ENCODE results near the gene CCBE1.
A peak's percentile ranks its signal among the peaks of the same experiment; 100 is the strongest.

CCBE1 gene

GRCh38 chr18:59623456-59624368 lies 73.5 kb downstream of the CCBE1 start:
- Histone ChIP-seq H3K36me3 (ENCODE audit: insufficient read depth, low read length) (no peaks in the 10 kb centered on the region), H3K27me3 (ENCODE audit: insufficient read depth, low read length) (no peaks in the 10 kb centered on the region), H3K4me3 (ENCODE audit: low read depth, low read length) (peak overlapping the region; percentile 48), H2AFZ (ENCODE audit: low read length, unreplicated experiment) (no peak overlapping the region), H3K27ac (ENCODE audit: low read depth, low read length) (peak overlapping the region; percentile 60), H3K79me2 (ENCODE audit: control insufficient read depth, insufficient read depth, low read length, unreplicated experiment) (peaks cover 84% of the 10 kb centered on the region), H3K4me1 (ENCODE audit: control insufficient read depth, insufficient read depth, low read length, unreplicated experiment) (peaks cover 42% of the 10 kb centered on the region)

- Histone ChIP-seq H2AFZ (ENCODE audit: low read length, unreplicated experiment) (no peak overlapping the region), H3K4me1 (ENCODE audit: control insufficient read depth, insufficient read depth, low read length, unreplicated experiment) (peaks cover 51% of the 10 kb centered on the region), H3K36me3 (ENCODE audit: insufficient read depth, low read length) (no peaks in the 10 kb centered on the region), H3K79me2 (ENCODE audit: control insufficient read depth, insufficient read depth, low read length, unreplicated experiment) (peaks cover 85% of the 10 kb centered on the region), H3K4me3 (ENCODE audit: low read depth, low read length) (no peak overlapping the region), H3K27me3 (ENCODE audit: insufficient read depth, low read length) (no peaks in the 10 kb centered on the region), H3K27ac (ENCODE audit: low read depth, low read length) (no peak overlapping the region)
Measured at GRCh38 chr18:59621027-59621426, 76.2 kb downstream of the CCBE1 start.

- Histone ChIP-seq H3K79me2 (ENCODE audit: control insufficient read depth, insufficient read depth, low read length, unreplicated experiment) (peaks cover 86% of the 10 kb centered on the region), H3K36me3 (ENCODE audit: insufficient read depth, low read length) (no peaks in the 10 kb centered on the region), H3K4me3 (ENCODE audit: low read depth, low read length) (no peak overlapping the region), H3K27me3 (ENCODE audit: insufficient read depth, low read length) (no peaks in the 10 kb centered on the region), H2AFZ (ENCODE audit: low read length, unreplicated experiment) (no peak overlapping the region), H3K27ac (ENCODE audit: low read depth, low read length) (no peak overlapping the region), H3K4me1 (ENCODE audit: control insufficient read depth, insufficient read depth, low read length, unreplicated experiment) (peaks cover 51% of the 10 kb centered on the region)
Measured at GRCh38 chr18:59620381-59620780, 76.8 kb downstream of the CCBE1 start.

GRCh38 chr18:59619816-59620215 lies 77.4 kb downstream of the CCBE1 start:
- no peak overlapping the region for H3K27ac ChIP-seq (ENCODE audit: low read depth, low read length)
- H3K27me3 ChIP-seq (ENCODE audit: insufficient read depth, low read length) = no peaks in the 10 kb centered on the region
- H3K36me3 ChIP-seq (ENCODE audit: insufficient read depth, low read length) = no peaks in the 10 kb centered on the region
- peaks cover 87% of the 10 kb centered on the region for H3K79me2 ChIP-seq (ENCODE audit: control insufficient read depth, insufficient read depth, low read length, unreplicated experiment)
- peaks cover 49% of the 10 kb centered on the region for H3K4me1 ChIP-seq (ENCODE audit: control insufficient read depth, insufficient read depth, low read length, unreplicated experiment)
- H2AFZ ChIP-seq (ENCODE audit: low read length, unreplicated experiment) = no peak overlapping the region
- H3K4me3 ChIP-seq (ENCODE audit: low read depth, low read length) = no peak overlapping the region

- Histone ChIP-seq H2AFZ (ENCODE audit: low read length, unreplicated experiment) (no peak overlapping the region), H3K36me3 (ENCODE audit: insufficient read depth, low read length) (no peaks in the 10 kb centered on the region), H3K27me3 (ENCODE audit: insufficient read depth, low read length) (no peaks in the 10 kb centered on the region), H3K79me2 (ENCODE audit: control insufficient read depth, insufficient read depth, low read length, unreplicated experiment) (peaks cover 86% of the 10 kb centered on the region), H3K4me1 (ENCODE audit: control insufficient read depth, insufficient read depth, low read length, unreplicated experiment) (peaks cover 27% of the 10 kb centered on the region), H3K4me3 (ENCODE audit: low read depth, low read length) (no peak overlapping the region), H3K27ac (ENCODE audit: low read depth, low read length) (no peak overlapping the region)
Measured at GRCh38 chr18:59617468-59617932, 79.7 kb downstream of the CCBE1 start.

- H3K36me3 ChIP-seq (ENCODE audit: insufficient read depth, low read length) = no peaks in the 10 kb centered on the region
- H3K27me3 ChIP-seq (ENCODE audit: insufficient read depth, low read length) = no peaks in the 10 kb centered on the region
- H3K27ac ChIP-seq (ENCODE audit: low read depth, low read length) = no peak overlapping the region
- peaks cover 22% of the 10 kb centered on the region for H3K4me1 ChIP-seq (ENCODE audit: control insufficient read depth, insufficient read depth, low read length, unreplicated experiment)
- H2AFZ ChIP-seq (ENCODE audit: low read length, unreplicated experiment) = no peak overlapping the region
- no peak overlapping the region for H3K4me3 ChIP-seq (ENCODE audit: low read depth, low read length)
- H3K79me2 ChIP-seq (ENCODE audit: control insufficient read depth, insufficient read depth, low read length, unreplicated experiment) = peaks cover 86% of the 10 kb centered on the region
Measured at GRCh38 chr18:59616501-59616900, 80.7 kb downstream of the CCBE1 start.

- Histone ChIP-seq H3K36me3 (ENCODE audit: insufficient read depth, low read length) (no peaks in the 10 kb centered on the region), H3K27ac (ENCODE audit: low read depth, low read length) (no peak overlapping the region), H3K27me3 (ENCODE audit: insufficient read depth, low read length) (no peaks in the 10 kb centered on the region), H3K4me1 (ENCODE audit: control insufficient read depth, insufficient read depth, low read length, unreplicated experiment) (peaks cover 9% of the 10 kb centered on the region), H2AFZ (ENCODE audit: low read length, unreplicated experiment) (no peak overlapping the region), H3K4me3 (ENCODE audit: low read depth, low read length) (no peak overlapping the region), H3K79me2 (ENCODE audit: control insufficient read depth, insufficient read depth, low read length, unreplicated experiment) (peaks cover 82% of the 10 kb centered on the region)
Measured at GRCh38 chr18:59613903-59614302, 83.3 kb downstream of the CCBE1 start.

- Histone ChIP-seq H3K4me1 (ENCODE audit: control insufficient read depth, insufficient read depth, low read length, unreplicated experiment) (peaks cover 4% of the 10 kb centered on the region), H3K27me3 (ENCODE audit: insufficient read depth, low read length) (no peaks in the 10 kb centered on the region), H2AFZ (ENCODE audit: low read length, unreplicated experiment) (no peak overlapping the region), H3K36me3 (ENCODE audit: insufficient read depth, low read length) (no peaks in the 10 kb centered on the region), H3K79me2 (ENCODE audit: control insufficient read depth, insufficient read depth, low read length, unreplicated experiment) (peaks cover 79% of the 10 kb centered on the region), H3K27ac (ENCODE audit: low read depth, low read length) (no peak overlapping the region), H3K4me3 (ENCODE audit: low read depth, low read length) (no peak overlapping the region)
Measured at GRCh38 chr18:59612381-59612780, 84.8 kb downstream of the CCBE1 start.

- no peaks in the 10 kb centered on the region for H3K36me3 ChIP-seq (ENCODE audit: insufficient read depth, low read length)
- peaks cover 65% of the 10 kb centered on the region for H3K79me2 ChIP-seq (ENCODE audit: control insufficient read depth, insufficient read depth, low read length, unreplicated experiment)
- H2AFZ ChIP-seq (ENCODE audit: low read length, unreplicated experiment) = no peak overlapping the region
- no peak overlapping the region for H3K27ac ChIP-seq (ENCODE audit: low read depth, low read length)
- H3K4me1 ChIP-seq (ENCODE audit: control insufficient read depth, insufficient read depth, low read length, unreplicated experiment) = no peaks in the 10 kb centered on the region
- no peak overlapping the region for H3K4me3 ChIP-seq (ENCODE audit: low read depth, low read length)
- H3K27me3 ChIP-seq (ENCODE audit: insufficient read depth, low read length) = no peaks in the 10 kb centered on the region
Measured at GRCh38 chr18:59610546-59611140, 86.6 kb downstream of the CCBE1 start.

- no peak overlapping the region for H3K4me3 ChIP-seq (ENCODE audit: low read depth, low read length)
- H3K4me1 ChIP-seq (ENCODE audit: control insufficient read depth, insufficient read depth, low read length, unreplicated experiment) = no peaks in the 10 kb centered on the region
- no peak overlapping the region for H3K27ac ChIP-seq (ENCODE audit: low read depth, low read length)
- no peak overlapping the region for H2AFZ ChIP-seq (ENCODE audit: low read length, unreplicated experiment)
- H3K36me3 ChIP-seq (ENCODE audit: insufficient read depth, low read length) = no peaks in the 10 kb centered on the region
- H3K27me3 ChIP-seq (ENCODE audit: insufficient read depth, low read length) = no peaks in the 10 kb centered on the region
- H3K79me2 ChIP-seq (ENCODE audit: control insufficient read depth, insufficient read depth, low read length, unreplicated experiment) = peaks cover 65% of the 10 kb centered on the region
Measured at GRCh38 chr18:59609654-59610053, 87.6 kb downstream of the CCBE1 start.

- H2AFZ ChIP-seq (ENCODE audit: low read length, unreplicated experiment) = no peak overlapping the region
- H3K27me3 ChIP-seq (ENCODE audit: insufficient read depth, low read length) = no peaks in the 10 kb centered on the region
- H3K4me3 ChIP-seq (ENCODE audit: low read depth, low read length) = no peak overlapping the region
- H3K4me1 ChIP-seq (ENCODE audit: control insufficient read depth, insufficient read depth, low read length, unreplicated experiment) = no peaks in the 10 kb centered on the region
- no peak overlapping the region for H3K27ac ChIP-seq (ENCODE audit: low read depth, low read length)
- H3K79me2 ChIP-seq (ENCODE audit: control insufficient read depth, insufficient read depth, low read length, unreplicated experiment) = peaks cover 70% of the 10 kb centered on the region
- no peaks in the 10 kb centered on the region for H3K36me3 ChIP-seq (ENCODE audit: insufficient read depth, low read length)
Measured at GRCh38 chr18:59607471-59607870, 89.8 kb downstream of the CCBE1 start.
